ENCODE results near the gene MS4A12. TPM values are rescaled to one million over a fixed set of nuclear protein-coding genes. Genes with fewer than 3 reads are reported as not detected.
"Not testable (repeated sequence)": the region's sequence is repeated elsewhere in the genome, so short reads cannot be mapped to it uniquely, and the experiment has no call there.

Gene MS4A12
- total RNA-seq, 3 donors from 2014 or later = 3.9 TPM; not detected in 2

- Histone ChIP-seq H3K27ac (no peak overlapping the region), H3K9me3 (no peaks in the 10 kb centered on the region), H3K27me3 (no peaks in the 10 kb centered on the region), H3K4me3 (no peak overlapping the region), H3K36me3 (no peaks in the 10 kb centered on the region), H3K4me1 (no peaks in the 10 kb centered on the region)
- TF ChIP-seq POLR2AphosphoS5 (IDR thresholded peaks at IDR 0.05) = no peak
- no peak for TF ChIP-seq POLR2A (IDR thresholded peaks at IDR 0.05)
- no peak for DNase-seq (ENCODE audit: low spot score in 2 of 2)
- intact Hi-C loops (cut with DNase I; ENCODE audit: low total_unique reads) = no loop called here
Measured at GRCh38 chr11:60498853-60499252, 6.3 kb downstream of the MS4A12 start.

- H3K9me3 ChIP-seq = no peaks in the 10 kb centered on the region
- no peaks in the 10 kb centered on the region for H3K36me3 ChIP-seq
- no peak for DNase-seq (ENCODE audit: low spot score in 2 of 2)
- intact Hi-C loops (cut with DNase I; ENCODE audit: low total_unique reads) = no loop called here
- no peak overlapping the region for H3K4me3 ChIP-seq
- TF ChIP-seq POLR2AphosphoS5 (IDR thresholded peaks at IDR 0.05) (no peak), CTCF (IDR thresholded peaks at IDR 0.05) (no peak), POLR2A (IDR thresholded peaks at IDR 0.05) (no peak)
- H3K27ac ChIP-seq = no peak overlapping the region
- H3K27me3 ChIP-seq = no peaks in the 10 kb centered on the region
- no peaks in the 10 kb centered on the region for H3K4me1 ChIP-seq
Measured at GRCh38 chr11:60500276-60500910, 7.8 kb downstream of the MS4A12 start.

GRCh38 chr11:60502221-60502775, 9.7 kb downstream of the MS4A12 start:
- no peak for TF ChIP-seq POLR2AphosphoS5 (IDR thresholded peaks at IDR 0.05)
- no peak overlapping the region for H3K27ac ChIP-seq
- no peak overlapping the region for H3K4me3 ChIP-seq
- H3K9me3 ChIP-seq = no peaks in the 10 kb centered on the region
- H3K27me3 ChIP-seq = no peaks in the 10 kb centered on the region
- intact Hi-C loops (cut with DNase I; ENCODE audit: low total_unique reads) = no loop called here
- no peak for DNase-seq (ENCODE audit: low spot score in 2 of 2)
- no peaks in the 10 kb centered on the region for H3K4me1 ChIP-seq
- H3K36me3 ChIP-seq = no peaks in the 10 kb centered on the region

- intact Hi-C loops (cut with DNase I; ENCODE audit: low total_unique reads) = no loop called here
- Histone ChIP-seq H3K27me3 (no peaks in the 10 kb centered on the region), H3K9me3 (no peaks in the 10 kb centered on the region), H3K4me3 (no peak overlapping the region), H3K36me3 (no peaks in the 10 kb centered on the region), H3K4me1 (no peaks in the 10 kb centered on the region), H3K27ac (no peak overlapping the region)
- TF ChIP-seq CTCF (IDR thresholded peaks at IDR 0.05) (no peak), POLR2A (IDR thresholded peaks at IDR 0.05) (no peak), POLR2AphosphoS5 (IDR thresholded peaks at IDR 0.05) (no peak)
- DNase-seq (ENCODE audit: low spot score in 2 of 2) = no peak
Measured at GRCh38 chr11:60504219-60504905, 11.8 kb downstream of the MS4A12 start.

GRCh38 chr11:60509609-60510008, 17.0 kb downstream of the MS4A12 start:
- H3K4me3 ChIP-seq; H3K27ac ChIP-seq; H3K27me3 ChIP-seq; intact Hi-C loops (cut with DNase I; ENCODE audit: low total_unique reads); DNase-seq (ENCODE audit: low spot score in 2 of 2); H3K36me3 ChIP-seq; H3K9me3 ChIP-seq; H3K4me1 ChIP-seq: not testable (repeated sequence)

- DNase-seq (ENCODE audit: low spot score in 2 of 2); H3K36me3 ChIP-seq; H3K4me3 ChIP-seq; H3K27me3 ChIP-seq; H3K9me3 ChIP-seq; intact Hi-C loops (cut with DNase I; ENCODE audit: low total_unique reads); H3K4me1 ChIP-seq; H3K27ac ChIP-seq: not testable (repeated sequence)
Measured at GRCh38 chr11:60510209-60510608, 17.6 kb downstream of the MS4A12 start.

GRCh38 chr11:60511393-60511792, 18.8 kb downstream of the MS4A12 start:
- H3K4me1 ChIP-seq = no peaks in the 10 kb centered on the region
- no peaks in the 10 kb centered on the region for H3K9me3 ChIP-seq
- intact Hi-C loops (cut with DNase I; ENCODE audit: low total_unique reads) = no loop called here
- no peak for DNase-seq (ENCODE audit: low spot score in 2 of 2)
- no peak for TF ChIP-seq POLR2AphosphoS5 (IDR thresholded peaks at IDR 0.05)
- TF ChIP-seq POLR2A (IDR thresholded peaks at IDR 0.05) = no peak
- TF ChIP-seq CTCF (IDR thresholded peaks at IDR 0.05) = no peak
- H3K27me3 ChIP-seq = no peaks in the 10 kb centered on the region
- no peaks in the 10 kb centered on the region for H3K36me3 ChIP-seq
- no peak overlapping the region for H3K4me3 ChIP-seq
- no peak overlapping the region for H3K27ac ChIP-seq

Data from breast epithelium (tissue), 4 donors.